ENCODE measurements around the gene ATP8A2. TPM values are rescaled to one million over a fixed set of nuclear protein-coding genes. Genes with fewer than 3 reads are reported as not detected.

The ATP8A2 gene
- total RNA-seq, 3 donors from 2014 or later = under 0.01 to 1.0 (median under 0.01) TPM

DNA sequence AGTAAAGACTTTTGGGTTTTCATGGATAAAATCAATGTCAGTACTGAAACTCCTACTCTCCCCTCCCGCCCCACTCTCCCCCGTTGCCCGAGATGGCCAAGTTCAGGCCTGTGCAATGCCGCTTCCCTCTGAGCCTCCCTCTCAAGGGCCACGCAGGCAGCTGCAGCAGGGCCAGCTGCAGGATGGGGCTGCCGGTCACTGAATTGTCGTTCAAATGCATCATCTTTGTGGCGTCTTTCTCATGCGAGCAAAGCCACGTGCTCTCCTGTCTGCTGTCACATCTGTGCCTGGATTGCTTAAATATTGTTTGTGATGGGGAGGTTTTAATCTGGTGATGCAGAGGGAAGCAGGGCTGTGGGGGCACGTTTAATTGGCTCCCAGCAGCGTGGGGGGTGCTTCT, 653.4 kb downstream of the ATP8A2 start:
- Histone ChIP-seq H3K27me3 (no peaks in the 10 kb centered on the region), H3K36me3 (no peaks in the 10 kb centered on the region), H3K4me3 (no peak overlapping the region), H3K27ac (no peak overlapping the region), H3K9me3 (no peaks in the 10 kb centered on the region), H3K4me1 (peaks cover 0 to 5% of the 10 kb centered on the region in 2 donors)
- DNase-seq (ENCODE audit: low spot score in 2 of 2) = no peak
- no peak for TF ChIP-seq POLR2AphosphoS5 (IDR thresholded peaks at IDR 0.05)
- TF ChIP-seq CTCF (IDR thresholded peaks at IDR 0.05) = no peak
- intact Hi-C loops (cut with DNase I; ENCODE audit: low total_unique reads) = no loop called here

DNA sequence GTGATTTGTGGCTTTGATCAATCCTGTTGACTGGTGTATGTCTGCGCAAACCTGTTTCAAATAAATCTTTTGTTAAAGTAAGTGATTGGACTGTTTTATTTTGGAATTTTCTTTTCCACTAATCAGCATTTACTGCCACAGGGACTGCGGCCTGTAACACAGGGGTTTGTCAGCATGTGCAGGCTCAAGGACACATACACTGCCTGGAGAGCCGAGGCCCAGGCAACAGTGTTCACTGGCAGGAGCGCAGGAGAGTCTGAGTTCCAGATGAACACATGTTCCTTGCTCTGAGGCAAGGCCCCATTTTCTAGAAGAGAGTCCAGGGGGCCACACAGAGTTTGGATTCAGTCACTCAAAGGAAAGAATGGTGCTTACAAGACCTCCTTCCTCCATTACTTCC, 654.0 kb downstream of the ATP8A2 start:
- Histone ChIP-seq H3K9me3 (no peaks in the 10 kb centered on the region), H3K4me1 (peaks cover 0 to 5% of the 10 kb centered on the region in 2 donors), H3K27me3 (no peaks in the 10 kb centered on the region), H3K36me3 (no peaks in the 10 kb centered on the region), H3K27ac (no peak overlapping the region), H3K4me3 (no peak overlapping the region)
- no peak for TF ChIP-seq CTCF (IDR thresholded peaks at IDR 0.05)
- no peak for TF ChIP-seq POLR2A (IDR thresholded peaks at IDR 0.05)
- no peak for TF ChIP-seq POLR2AphosphoS5 (IDR thresholded peaks at IDR 0.05)
- intact Hi-C loops (cut with DNase I; ENCODE audit: low total_unique reads) = no loop called here
- DNase-seq (ENCODE audit: low spot score in 2 of 2) = no peak

DNA sequence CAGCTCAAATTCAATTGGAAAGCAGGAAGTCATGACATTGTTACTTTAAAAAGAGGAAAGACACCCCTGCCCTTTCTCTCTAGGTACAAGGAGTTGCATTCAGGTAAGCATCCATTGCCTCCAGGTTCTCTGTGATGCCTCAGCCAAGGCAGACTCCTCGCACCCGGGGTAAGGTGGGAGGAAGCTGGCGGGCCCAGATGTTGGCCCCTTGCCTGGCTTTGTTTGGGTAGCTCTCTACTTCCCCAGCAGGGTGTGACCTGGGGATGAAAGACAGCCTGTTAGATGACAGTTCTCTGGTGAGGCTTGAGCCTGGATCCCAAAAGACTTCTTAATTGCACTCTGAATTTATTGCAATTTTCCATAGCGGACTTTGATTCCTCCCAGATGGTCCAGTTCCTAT, 654.4 kb downstream of the ATP8A2 start:
- no peak overlapping the region for H3K4me3 ChIP-seq
- no peaks in the 10 kb centered on the region for H3K9me3 ChIP-seq
- TF ChIP-seq CTCF (IDR thresholded peaks at IDR 0.05) (no peak), POLR2A (IDR thresholded peaks at IDR 0.05) (no peak), POLR2AphosphoS5 (IDR thresholded peaks at IDR 0.05) (no peak)
- peaks cover 0 to 5% of the 10 kb centered on the region in 2 donors for H3K4me1 ChIP-seq
- DNase-seq (ENCODE audit: low spot score in 2 of 2) = no peak
- H3K36me3 ChIP-seq = no peaks in the 10 kb centered on the region
- intact Hi-C loops (cut with DNase I; ENCODE audit: low total_unique reads) = no loop called here
- no peaks in the 10 kb centered on the region for H3K27me3 ChIP-seq
- no peak overlapping the region for H3K27ac ChIP-seq

GRCh38 chr13:26029581-26030136, 657.9 kb downstream of the ATP8A2 start:
- TF ChIP-seq CTCF (IDR thresholded peaks at IDR 0.05) = no peak
- no peak for TF ChIP-seq POLR2AphosphoS5 (IDR thresholded peaks at IDR 0.05)
- TF ChIP-seq POLR2A (IDR thresholded peaks at IDR 0.05) = no peak
- no peaks in the 10 kb centered on the region for H3K27me3 ChIP-seq
- intact Hi-C loops (cut with DNase I; ENCODE audit: low total_unique reads) = no loop called here
- H3K9me3 ChIP-seq = no peaks in the 10 kb centered on the region
- no peaks in the 10 kb centered on the region for H3K36me3 ChIP-seq
- H3K4me3 ChIP-seq = no peak overlapping the region
- H3K4me1 ChIP-seq = peaks cover 0 to 5% of the 10 kb centered on the region in 2 donors
- no peak for DNase-seq (ENCODE audit: low spot score in 2 of 2)
- no peak overlapping the region for H3K27ac ChIP-seq

GRCh38 chr13:26030331-26030730, 658.6 kb downstream of the ATP8A2 start:
- intact Hi-C loops (cut with DNase I; ENCODE audit: low total_unique reads) = no loop called here
- TF ChIP-seq POLR2A (IDR thresholded peaks at IDR 0.05) (no peak), POLR2AphosphoS5 (IDR thresholded peaks at IDR 0.05) (no peak), CTCF (IDR thresholded peaks at IDR 0.05) (no peak)
- no peak for DNase-seq (ENCODE audit: low spot score in 2 of 2)
- Histone ChIP-seq H3K27me3 (no peaks in the 10 kb centered on the region), H3K4me1 (peaks cover 0 to 5% of the 10 kb centered on the region in 2 donors), H3K27ac (no peak overlapping the region), H3K36me3 (no peaks in the 10 kb centered on the region), H3K9me3 (no peaks in the 10 kb centered on the region), H3K4me3 (no peak overlapping the region)
